Endothelial cell of umbilical vein (primary cell): ENCODE results near the gene RECQL. TPM values are rescaled to one million over a fixed set of nuclear protein-coding genes. Genes with fewer than 3 reads are reported as not detected.

Experiments used
- BruUV-seq: library from RNA; stranded (reverse); fragments of 400-500 nt; replicated peaks from 2 replicates; lab custom pipeline; 2021; lab: Mats Ljungman, UMichigan
- CTCF ChIA-PET: fragments of 300-600, 350-600 bp; sonication (Branson Sonifier 250); formaldehyde crosslinking; loops from one replicate; lab custom pipeline; 2021; ENCODE audit warnings: antibody characterized with exemption, inconsistent platforms; lab: Charles Lee
- POLR2A ChIA-PET: fragments of 300-600, 350-600 bp; sonication (Branson Sonifier 250); formaldehyde crosslinking; loops from one replicate; lab custom pipeline; 2021; ENCODE audit warnings: antibody characterized with exemption, inconsistent platforms; lab: Charles Lee
- DNase-seq: peaks from one replicate; pipeline ENCODE4 v3.0.0-alpha.2; 2011; ENCODE audit warnings: low read depth, low spot score
- FAIRE-seq: peaks from 2 replicates; lab custom pipeline; 2011; peaks lifted over from hg19 to GRCh38; lab: Jason Lieb, UNC
- H2AFZ ChIP-seq: 2 replicates; pipeline ENCODE4 v1.6.0; 2012; ENCODE audit warnings: low read depth, low read length, control low read depth, inconsistent platforms
- H3K27ac ChIP-seq: 2 replicates; pipeline ENCODE4 v1.5.1; 2011; ENCODE audit warnings: low read depth, mild to moderate bottlenecking, control low read depth, low read length, moderate library complexity; ENCODE audit not compliant: insufficient read depth
- H3K27me3 ChIP-seq, 2 experiments: 2 replicates each; pipeline versions ENCODE4 v1.6.0 to v1.6.1; 2011; ENCODE audit warnings: low read length in 2 of 2, mixed read lengths in 1 of 2; ENCODE audit not compliant: control insufficient read depth in 2 of 2, insufficient read depth in 2 of 2
- H3K36me3 ChIP-seq, 2 experiments: 2 replicates in 1 of 2; 3 replicates in 1 of 2; pipeline ENCODE4 v1.5.1; 2011; ENCODE audit warnings: low read length in 2 of 2, mild to moderate bottlenecking in 1 of 2, moderate library complexity in 1 of 2; ENCODE audit not compliant: control insufficient read depth in 2 of 2, insufficient read depth in 2 of 2; ENCODE audit errors: extremely low read depth in 1 of 2
- H3K4me1 ChIP-seq: 3 replicates; pipeline ENCODE4 v1.5.1; 2011; ENCODE audit warnings: mild to moderate bottlenecking, low read length; ENCODE audit not compliant: control insufficient read depth, insufficient read depth; ENCODE audit errors: extremely low read depth
- H3K4me2 ChIP-seq: 2 replicates; pipeline ENCODE4 v1.6.1; 2011; ENCODE audit warnings: low read length, control low read depth, mixed read lengths; ENCODE audit not compliant: insufficient read depth
- H3K4me3 ChIP-seq, 3 experiments: fragments of 200-600 bp in 1 of 3; sonication (generic), shearing (Covaris generic) in 1 of 3; replicated peaks in 1 of 3; 2 replicates each; pipeline ENCODE4 v1.5.1; 2011 to 2016; ENCODE audit warnings: control low read depth in 3 of 3, low read length in 3 of 3, mild to moderate bottlenecking in 2 of 3, inconsistent platforms in 1 of 3, low read depth in 1 of 3, moderate library complexity in 1 of 3; ENCODE audit not compliant: insufficient read depth in 1 of 3
- H3K79me2 ChIP-seq: 2 replicates; pipeline ENCODE4 v1.6.0; 2012; ENCODE audit warnings: low read length, inconsistent platforms; ENCODE audit not compliant: control insufficient read depth, insufficient read depth
- H3K9ac ChIP-seq: replicated peaks from 2 replicates; pipeline ENCODE3; 2011; ENCODE audit warnings: low read length, control low read depth; ENCODE audit not compliant: insufficient read depth; ENCODE audit errors: extremely low read depth
- H3K9me1 ChIP-seq: replicated peaks from 3 replicates; pipeline ENCODE4 v1.6.0; 2011; ENCODE audit warnings: mild to moderate bottlenecking, low read length; ENCODE audit not compliant: control insufficient read depth, insufficient read depth; ENCODE audit errors: extremely low read depth
- H3K9me3 ChIP-seq: replicated peaks from 2 replicates; pipeline ENCODE4 v1.5.1; 2012; ENCODE audit warnings: low read length, inconsistent platforms; ENCODE audit not compliant: control insufficient read depth, insufficient read depth
- H4K20me1 ChIP-seq: replicated peaks from 2 replicates; pipeline ENCODE3; 2011; ENCODE audit warnings: mild to moderate bottlenecking, low read length; ENCODE audit not compliant: control insufficient read depth, insufficient read depth; ENCODE audit errors: extremely low read depth
- EZH2 ChIP-seq: IDR thresholded peaks from 2 replicates; pipeline ENCODE4 v1.6.1; 2012; ENCODE audit warnings: borderline replicate concordance, low read depth, mild to moderate bottlenecking, moderate library complexity, low read length, inconsistent platforms; ENCODE audit not compliant: severe bottlenecking
- FOS ChIP-seq: IDR thresholded peaks from 2 replicates; pipeline ENCODE4 v1.6.1; 2011; ENCODE audit warnings: mild to moderate bottlenecking, low read length, moderate library complexity, borderline replicate concordance; ENCODE audit not compliant: insufficient read depth
- GATA2 ChIP-seq: IDR thresholded peaks from 2 replicates; pipeline ENCODE4 v1.7.0; 2011; ENCODE audit warnings: low read depth, mild to moderate bottlenecking, moderate library complexity, mixed read lengths, low read length; ENCODE audit not compliant: insufficient read length, insufficient read depth
- JUN ChIP-seq: IDR thresholded peaks from 2 replicates; pipeline ENCODE4 v1.6.1; 2011; ENCODE audit warnings: borderline replicate concordance, low read depth; ENCODE audit not compliant: insufficient read length, insufficient read depth
- MYC ChIP-seq: IDR thresholded peaks from one replicate; pipeline ENCODE4 v1.6.1; 2011; ENCODE audit warnings: mild to moderate bottlenecking, low read depth, low read length
- POLR2A ChIP-seq: IDR thresholded peaks from 2 replicates; pipeline ENCODE4 v1.6.1; 2012; ENCODE audit warnings: low read depth, mild to moderate bottlenecking, control low read depth, low read length
- dilution Hi-C: fragments of 300-500 bp; cut with MboI; formaldehyde crosslinking; loops from one replicate; pipeline ENCODE4 v1.15.0; 2019; ENCODE audit warnings: low sequenced_read_pairs; ENCODE audit not compliant: extremely low pct_ligation_motif_present
- intact Hi-C: fragments of 100-400 bp; cut with micrococcal nuclease; formaldehyde crosslinking; loops from one replicate; pipeline ENCODE4 v1.10.0; 2022
- polyA plus RNA-seq, 4 experiments: library from polyadenylated mRNA; depleted of rRNA in 3 of 4; stranded (reverse) in 3 of 4; unstranded in 1 of 4; fragments of >200 nt; gene quantifications; 2 replicates each; pipeline versions ENCODE4 v1.2.1 to v1.2.3, GENCODE V29; 2011 to 2012; ENCODE audit warnings: missing spikeins in 1 of 4
- total RNA-seq: library from RNA; stranded (reverse); gene quantifications from 2 replicates; pipeline ENCODE4 v1.2.3, GENCODE V29; 2021
- TF ChIP-seq, protein P1 (sequence below): IDR thresholded peaks from 2 replicates; pipeline ENCODE4 v1.6.1; 2011; ENCODE audit not compliant: insufficient read depth, insufficient read length
- TF ChIP-seq, protein P2 (sequence below), 2 donors: IDR thresholded peaks; 1 replicate in 1 of 2; 2 replicates in 1 of 2; pipeline ENCODE4 v1.5.1; 2011; ENCODE audit warnings: low read length in 2 of 2, mild to moderate bottlenecking in 2 of 2, moderate library complexity in 2 of 2, control low read depth in 1 of 2, inconsistent platforms in 1 of 2, low read depth in 1 of 2; ENCODE audit not compliant: insufficient read depth in 1 of 2; ENCODE audit errors: extremely low read depth in 1 of 2

The RECQL gene
- total and polyA plus RNA-seq, 2 donors (not counting 3 experiments of a cell fraction or from before 2014, with no cell fraction given) = 9.3 to 50.3 TPM

- no peak overlapping the region for H2AFZ ChIP-seq
- ChIA-PET CTCF (interaction anchor here (0.6 to 2.1 kb wide), 4 partner anchors 42 to 253 kb away, joined by 3 to 9 read pairs (median 4); no protein-coding TSS in a partner anchor), POLR2A (no interaction called here)
- no peak overlapping the region for H3K4me3 ChIP-seq
- peaks cover 3% of the 10 kb centered on the region in 2 experiments for H3K36me3 ChIP-seq
- DNase-seq = no peak
- H3K4me2 ChIP-seq = no peak overlapping the region
- TF ChIP-seq MYC (no peak), EZH2 (no peak), GATA2 (no peak), FOS (no peak), POLR2A (no peak)
- TF ChIP-seq, protein P1, sequence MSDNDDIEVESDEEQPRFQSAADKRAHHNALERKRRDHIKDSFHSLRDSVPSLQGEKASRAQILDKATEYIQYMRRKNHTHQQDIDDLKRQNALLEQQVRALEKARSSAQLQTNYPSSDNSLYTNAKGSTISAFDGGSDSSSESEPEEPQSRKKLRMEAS = no peak
- H3K9me3 ChIP-seq = no peaks in the 10 kb centered on the region
- no peak overlapping the region for H3K9ac ChIP-seq
- FAIRE-seq = no peak
- no peaks in the 10 kb centered on the region for H3K9me1 ChIP-seq
- no peak overlapping the region for H3K27ac ChIP-seq
- no peaks in the 10 kb centered on the region for H4K20me1 ChIP-seq
- intact Hi-C loops = no loop called here
- H3K4me1 ChIP-seq = no peaks in the 10 kb centered on the region
- dilution Hi-C loops = no loop called here
- no peaks in the 10 kb centered on the region for H3K27me3 ChIP-seq
- BruUV-seq = no TSS peak
- H3K79me2 ChIP-seq = peaks cover 5% of the 10 kb centered on the region
Observed at GRCh38 chr12:21444193-21445146, 57.0 kb downstream of the RECQL start.

GRCh38 chr12:21439347-21439746 lies 62.1 kb downstream of the RECQL start:
- ChIA-PET CTCF (interaction anchor here (1.3 kb wide), 1 partner anchor 13 kb away, joined by 3 read pairs; no protein-coding TSS in a partner anchor), POLR2A (no interaction called here)
- H3K4me1 ChIP-seq = peaks cover 4% of the 10 kb centered on the region
- H3K9me1 ChIP-seq = no peaks in the 10 kb centered on the region
- H3K9me3 ChIP-seq = no peaks in the 10 kb centered on the region
- no TSS peak for BruUV-seq
- TF ChIP-seq EZH2 (no peak), JUN (no peak)
- TF ChIP-seq, protein P2, sequence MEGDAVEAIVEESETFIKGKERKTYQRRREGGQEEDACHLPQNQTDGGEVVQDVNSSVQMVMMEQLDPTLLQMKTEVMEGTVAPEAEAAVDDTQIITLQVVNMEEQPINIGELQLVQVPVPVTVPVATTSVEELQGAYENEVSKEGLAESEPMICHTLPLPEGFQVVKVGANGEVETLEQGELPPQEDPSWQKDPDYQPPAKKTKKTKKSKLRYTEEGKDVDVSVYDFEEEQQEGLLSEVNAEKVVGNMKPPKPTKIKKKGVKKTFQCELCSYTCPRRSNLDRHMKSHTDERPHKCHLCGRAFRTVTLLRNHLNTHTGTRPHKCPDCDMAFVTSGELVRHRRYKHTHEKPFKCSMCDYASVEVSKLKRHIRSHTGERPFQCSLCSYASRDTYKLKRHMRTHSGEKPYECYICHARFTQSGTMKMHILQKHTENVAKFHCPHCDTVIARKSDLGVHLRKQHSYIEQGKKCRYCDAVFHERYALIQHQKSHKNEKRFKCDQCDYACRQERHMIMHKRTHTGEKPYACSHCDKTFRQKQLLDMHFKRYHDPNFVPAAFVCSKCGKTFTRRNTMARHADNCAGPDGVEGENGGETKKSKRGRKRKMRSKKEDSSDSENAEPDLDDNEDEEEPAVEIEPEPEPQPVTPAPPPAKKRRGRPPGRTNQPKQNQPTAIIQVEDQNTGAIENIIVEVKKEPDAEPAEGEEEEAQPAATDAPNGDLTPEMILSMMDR (IDR thresholded peaks at IDR 0.05; ENCODE audit: extremely low read depth in 1 of 2, insufficient read depth in 1 of 2, low read depth in 1 of 2, low read length in 2 of 2) = no peak
- TF ChIP-seq, protein P1 = no peak
- intact Hi-C loops (loop anchor here (5.0 kb wide), 2 partner anchors 187 to 608 kb away; partner anchors contain the start of gene CMAS), dilution Hi-C loops (no loop called here)
- no peaks in the 10 kb centered on the region for H3K27me3 ChIP-seq
- no peak overlapping the region for H3K9ac ChIP-seq
- no peaks in the 10 kb centered on the region for H4K20me1 ChIP-seq
- H3K4me2 ChIP-seq = peak overlapping the region; percentile 60
- no peak overlapping the region for H3K4me3 ChIP-seq
- no peak overlapping the region for H2AFZ ChIP-seq
- FAIRE-seq = no peak
- H3K27ac ChIP-seq = no peak overlapping the region
- H3K36me3 ChIP-seq = peaks cover 0 to 3% of the 10 kb centered on the region in 2 experiments
- H3K79me2 ChIP-seq = peaks cover 5% of the 10 kb centered on the region
- no peak for DNase-seq
